HEK293 (cell line): ENCODE data around the gene POFUT2.

ENCODE experiments used
- CTCF ChIA-PET: fragments of 350-600 bp; formaldehyde crosslinking; extraction: SDS; loops from one replicate; lab custom pipeline; 2021; ENCODE audit warnings: antibody characterized with exemption; lab: Yijun Ruan, JAX
- POLR2A ChIA-PET: fragments of 300-600 bp; formaldehyde crosslinking; extraction: SDS; loops from one replicate; lab custom pipeline; 2020; ENCODE audit warnings: antibody characterized with exemption, inconsistent platforms; lab: Yijun Ruan, JAX
- H3K27ac ChIP-seq: fragments of 200-500 bp; sonication (Bioruptor generic); 2 replicates; pipeline ENCODE4 v1.5.1; 2014; ENCODE audit warnings: low read depth, low read length, control low read depth, inconsistent platforms; ENCODE audit errors: extremely low read depth
- H3K36me3 ChIP-seq, 2 experiments: fragments of 200-500 bp in 1 of 2; sonication (Bioruptor generic) in 1 of 2; 1 replicate in 1 of 2; 2 replicates in 1 of 2; pipeline ENCODE4 v1.5.1; 2014 to 2017; ENCODE audit warnings: inconsistent platforms in 2 of 2, low read length in 2 of 2; ENCODE audit not compliant: control insufficient read depth in 2 of 2, insufficient read depth in 1 of 2
- H3K4me1 ChIP-seq: fragments of 200-500 bp; sonication (Bioruptor generic); 2 replicates; pipeline ENCODE4 v1.5.1; 2014; ENCODE audit warnings: mild to moderate bottlenecking, low read length, inconsistent platforms; ENCODE audit not compliant: control insufficient read depth, insufficient read depth
- H3K4me3 ChIP-seq: 2 replicates; pipeline ENCODE4 v1.5.1; 2011; ENCODE audit warnings: low read depth, mild to moderate bottlenecking, control low read depth, low read length, moderate library complexity
- H3K9me3 ChIP-seq: fragments of 200-500 bp; sonication (Bioruptor generic); 2 replicates; pipeline ENCODE4 v1.5.1; 2014; ENCODE audit warnings: low read depth, low read length, inconsistent platforms; ENCODE audit not compliant: control insufficient read depth, insufficient read depth
- HOXA7 ChIP-seq: sonication (generic); formaldehyde crosslinking; IDR thresholded peaks from 2 replicates; pipeline ENCODE4 v1.8.1; 2022; ENCODE audit warnings: missing genetic modification reagents, borderline replicate concordance
- KLF10 ChIP-seq: fragments of 450-650 bp; IDR thresholded peaks from 2 replicates; pipeline ENCODE4 v1.5.1; 2018; ENCODE audit warnings: missing biosample characterization, mild to moderate bottlenecking, missing genetic modification characterization
- KLF16 ChIP-seq: fragments of 450-650 bp; formaldehyde crosslinking; IDR thresholded peaks from 2 replicates; pipeline ENCODE4 v1.5.1; 2017; ENCODE audit warnings: missing biosample characterization, missing genetic modification characterization
- OVOL3 ChIP-seq: fragments of 450-650 bp; formaldehyde crosslinking; IDR thresholded peaks from 2 replicates; pipeline ENCODE4 v1.5.1; 2016; ENCODE audit warnings: missing biosample characterization, missing genetic modification characterization
- SCRT2 ChIP-seq: fragments of 450-650 bp; formaldehyde crosslinking; IDR thresholded peaks from 2 replicates; pipeline ENCODE4 v1.5.1; 2016; ENCODE audit warnings: missing biosample characterization, missing genetic modification characterization
- SP2 ChIP-seq: fragments of 450-650 bp; formaldehyde crosslinking; IDR thresholded peaks from 2 replicates; pipeline ENCODE4 v1.5.1; 2016; ENCODE audit warnings: missing biosample characterization, missing genetic modification characterization
- ZBTB17 ChIP-seq: fragments of 450-650 bp; formaldehyde crosslinking; IDR thresholded peaks from 2 replicates; pipeline ENCODE4 v1.5.1; 2016; ENCODE audit warnings: missing biosample characterization, missing genetic modification characterization
- ZFP41 ChIP-seq: fragments of 450-650 bp; formaldehyde crosslinking; IDR thresholded peaks from 2 replicates; pipeline ENCODE4 v1.5.1; 2016; ENCODE audit warnings: missing biosample characterization, missing genetic modification characterization, borderline replicate concordance
- ZNF10 ChIP-seq: fragments of 450-650 bp; formaldehyde crosslinking; IDR thresholded peaks from 2 replicates; pipeline ENCODE4 v1.5.1; 2017; ENCODE audit warnings: missing biosample characterization, missing genetic modification characterization
- ZNF155 ChIP-seq: fragments of 450-650 bp; formaldehyde crosslinking; IDR thresholded peaks from 2 replicates; pipeline ENCODE4 v1.5.1; 2016; ENCODE audit warnings: missing biosample characterization, missing genetic modification characterization
- ZNF16 ChIP-seq: fragments of 450-650 bp; formaldehyde crosslinking; IDR thresholded peaks from 2 replicates; pipeline ENCODE4 v1.5.1; 2016; ENCODE audit warnings: low read depth, missing biosample characterization, missing genetic modification characterization
- ZNF354C ChIP-seq: fragments of 450-650 bp; formaldehyde crosslinking; IDR thresholded peaks from 2 replicates; pipeline ENCODE4 v1.5.1; 2016; ENCODE audit warnings: missing biosample characterization, missing genetic modification characterization, low read depth, borderline replicate concordance
- ZNF416 ChIP-seq: fragments of 450-650 bp; formaldehyde crosslinking; IDR thresholded peaks from 2 replicates; pipeline ENCODE4 v1.5.1; 2016; ENCODE audit warnings: missing biosample characterization, missing genetic modification characterization
- ZNF423 ChIP-seq: fragments of 450-650 bp; formaldehyde crosslinking; IDR thresholded peaks from 2 replicates; pipeline ENCODE4 v1.5.1; 2016; ENCODE audit warnings: missing biosample characterization, missing genetic modification characterization
- ZNF596 ChIP-seq: fragments of 450-650 bp; IDR thresholded peaks from 2 replicates; pipeline ENCODE4 v1.5.0; 2018; ENCODE audit warnings: missing biosample characterization, mild to moderate bottlenecking, missing genetic modification characterization, moderate library complexity
- ZNF610 ChIP-seq: fragments of 450-650 bp; formaldehyde crosslinking; IDR thresholded peaks from 2 replicates; pipeline ENCODE4 v1.5.1; 2016; ENCODE audit warnings: missing biosample characterization, missing genetic modification characterization, borderline replicate concordance
- ZNF677 ChIP-seq: fragments of 450-650 bp; IDR thresholded peaks from 2 replicates; pipeline ENCODE4 v1.5.0; 2018; ENCODE audit warnings: missing biosample characterization, mild to moderate bottlenecking, missing genetic modification characterization, moderate library complexity
- ZSCAN23 ChIP-seq: fragments of 450-650 bp; formaldehyde crosslinking; IDR thresholded peaks from 2 replicates; pipeline ENCODE4 v1.5.1; 2016; ENCODE audit warnings: missing biosample characterization, missing genetic modification characterization
- TF ChIP-seq, protein P1 (sequence below): fragments of 450-650 bp; formaldehyde crosslinking; IDR thresholded peaks from 2 replicates; pipeline ENCODE4 v1.5.1; 2017; ENCODE audit warnings: missing biosample characterization, missing genetic modification characterization
- TF ChIP-seq, protein P2 (sequence below): fragments of 450-650 bp; formaldehyde crosslinking; IDR thresholded peaks from 2 replicates; pipeline ENCODE4 v1.5.1; 2016; ENCODE audit warnings: missing biosample characterization, missing genetic modification characterization
- TF ChIP-seq, protein P3 (sequence below): fragments of 450-650 bp; IDR thresholded peaks from 2 replicates; pipeline ENCODE4 v1.5.1; 2018; ENCODE audit warnings: missing biosample characterization, mild to moderate bottlenecking, missing genetic modification characterization
- TF ChIP-seq, protein P4 (sequence below): fragments of 450-650 bp; formaldehyde crosslinking; IDR thresholded peaks from 2 replicates; pipeline ENCODE4 v1.5.1; 2016; ENCODE audit warnings: missing biosample characterization, missing genetic modification characterization
- TF ChIP-seq, protein P5 (sequence below): fragments of 450-650 bp; formaldehyde crosslinking; IDR thresholded peaks from 2 replicates; pipeline ENCODE4 v1.5.1; 2016; ENCODE audit warnings: missing biosample characterization, missing genetic modification characterization

Gene POFUT2

DNA sequence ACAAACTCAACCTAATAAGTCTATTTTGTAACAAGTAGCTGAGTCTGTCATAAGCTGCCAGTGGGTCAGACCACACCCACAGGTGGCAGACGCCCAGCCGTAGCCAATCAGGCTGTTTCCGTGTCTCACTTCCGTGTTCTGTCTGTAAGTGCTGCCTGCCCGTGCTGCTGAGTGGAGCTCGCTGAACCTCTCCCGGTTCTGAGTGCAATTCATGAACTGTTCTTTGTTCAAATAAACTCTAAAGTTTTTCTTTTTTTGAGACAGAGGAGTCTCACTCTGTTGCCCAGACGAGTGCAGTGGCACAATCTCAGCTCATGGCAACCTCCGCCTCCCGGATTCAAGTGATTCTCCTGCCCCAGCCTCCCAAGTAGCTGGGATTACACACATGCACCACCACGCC, 25.1 kb downstream of the POFUT2 start:
- Histone ChIP-seq H3K9me3 (no peaks in the 10 kb centered on the region), H3K4me1 (no peaks in the 10 kb centered on the region), H3K36me3 (peaks cover 0 to 45% of the 10 kb centered on the region in 2 experiments; a peak in 2 of 3 replicates), H3K4me3 (no peak overlapping the region), H3K27ac (no peak overlapping the region)
- POLR2A ChIA-PET, result interaction anchor here (0.6 to 1.1 kb wide), 2 partner anchors 25 to 760 kb away, joined by 3 read pairs; partner anchors contain the start of gene POFUT2
- TF ChIP-seq ZNF354C (tag by site-specific recombination) (no peak), ZNF16 (tag by site-specific recombination) (no peak), SCRT2 (tag by site-specific recombination) (0 out of 2 replicates have a peak, but pooled peaks have one; percentile 19), ZBTB17 (tag by site-specific recombination) (no peak), ZNF10 (tag by site-specific recombination) (no peak), ZNF610 (no peak)
- TF ChIP-seq, protein P1, sequence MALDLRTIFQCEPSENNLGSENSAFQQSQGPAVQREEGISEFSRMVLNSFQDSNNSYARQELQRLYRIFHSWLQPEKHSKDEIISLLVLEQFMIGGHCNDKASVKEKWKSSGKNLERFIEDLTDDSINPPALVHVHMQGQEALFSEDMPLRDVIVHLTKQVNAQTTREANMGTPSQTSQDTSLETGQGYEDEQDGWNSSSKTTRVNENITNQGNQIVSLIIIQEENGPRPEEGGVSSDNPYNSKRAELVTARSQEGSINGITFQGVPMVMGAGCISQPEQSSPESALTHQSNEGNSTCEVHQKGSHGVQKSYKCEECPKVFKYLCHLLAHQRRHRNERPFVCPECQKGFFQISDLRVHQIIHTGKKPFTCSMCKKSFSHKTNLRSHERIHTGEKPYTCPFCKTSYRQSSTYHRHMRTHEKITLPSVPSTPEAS (tag by site-specific recombination), result no peak
- CTCF ChIA-PET, result interaction anchor here (1.0 to 1.5 kb wide), 4 partner anchors 9 to 126 kb away, joined by 3 to 4 read pairs (median 4); no protein-coding TSS in a partner anchor

DNA sequence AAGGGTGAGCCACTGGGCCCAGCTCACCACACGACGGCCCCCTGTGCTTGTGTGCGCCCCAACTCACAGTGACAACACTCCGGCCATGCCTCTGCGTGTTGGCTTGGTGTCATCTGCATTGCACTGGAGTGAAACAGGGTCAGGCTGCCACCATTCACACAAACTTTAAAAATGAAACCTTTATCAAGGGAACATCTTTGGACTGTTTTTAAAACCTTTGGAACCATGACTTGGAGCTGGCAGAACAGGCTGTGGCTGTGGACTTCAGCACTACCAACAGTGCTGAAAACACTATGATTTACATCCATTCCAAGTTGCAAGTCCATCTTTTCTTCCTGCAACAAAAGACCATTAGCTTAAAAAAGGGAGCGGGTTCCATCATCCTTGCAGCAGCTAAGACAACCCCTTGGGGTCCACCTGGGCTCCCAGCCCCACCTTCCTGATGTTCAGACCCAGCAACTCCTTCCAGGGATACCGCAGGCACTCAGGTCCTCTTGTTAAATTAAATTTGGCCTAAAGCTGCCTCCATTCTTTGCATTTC, 25.6 kb downstream of the POFUT2 start:
- POLR2A ChIA-PET, result interaction anchor here (0.6 to 1.1 kb wide), 2 partner anchors 25 to 760 kb away, joined by 3 read pairs; partner anchors contain the start of gene POFUT2
- peaks cover 0 to 40% of the 10 kb centered on the region in 2 experiments; a peak in 2 of 3 replicates for H3K36me3 ChIP-seq
- no peaks in the 10 kb centered on the region for H3K9me3 ChIP-seq
- no peak overlapping the region for H3K27ac ChIP-seq
- H3K4me3 ChIP-seq, result no peak overlapping the region
- TF ChIP-seq HOXA7, result no peak
- TF ChIP-seq KLF10 (tag by site-specific recombination), result no peak
- TF ChIP-seq ZNF416 (tag by site-specific recombination), result no peak
- TF ChIP-seq ZSCAN23 (tag by site-specific recombination), result no peak
- TF ChIP-seq ZNF155 (tag by site-specific recombination), result no peak
- no peak for TF ChIP-seq OVOL3 (tag by site-specific recombination)
- TF ChIP-seq ZNF596 (tag by site-specific recombination), result no peak
- TF ChIP-seq, protein P2, sequence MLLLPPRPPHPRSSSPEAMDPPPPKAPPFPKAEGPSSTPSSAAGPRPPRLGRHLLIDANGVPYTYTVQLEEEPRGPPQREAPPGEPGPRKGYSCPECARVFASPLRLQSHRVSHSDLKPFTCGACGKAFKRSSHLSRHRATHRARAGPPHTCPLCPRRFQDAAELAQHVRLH, result no peak
- TF ChIP-seq KLF16 (tag by site-specific recombination), result no peak
- TF ChIP-seq ZNF677 (tag by site-specific recombination), result no peak
- TF ChIP-seq, protein P3, sequence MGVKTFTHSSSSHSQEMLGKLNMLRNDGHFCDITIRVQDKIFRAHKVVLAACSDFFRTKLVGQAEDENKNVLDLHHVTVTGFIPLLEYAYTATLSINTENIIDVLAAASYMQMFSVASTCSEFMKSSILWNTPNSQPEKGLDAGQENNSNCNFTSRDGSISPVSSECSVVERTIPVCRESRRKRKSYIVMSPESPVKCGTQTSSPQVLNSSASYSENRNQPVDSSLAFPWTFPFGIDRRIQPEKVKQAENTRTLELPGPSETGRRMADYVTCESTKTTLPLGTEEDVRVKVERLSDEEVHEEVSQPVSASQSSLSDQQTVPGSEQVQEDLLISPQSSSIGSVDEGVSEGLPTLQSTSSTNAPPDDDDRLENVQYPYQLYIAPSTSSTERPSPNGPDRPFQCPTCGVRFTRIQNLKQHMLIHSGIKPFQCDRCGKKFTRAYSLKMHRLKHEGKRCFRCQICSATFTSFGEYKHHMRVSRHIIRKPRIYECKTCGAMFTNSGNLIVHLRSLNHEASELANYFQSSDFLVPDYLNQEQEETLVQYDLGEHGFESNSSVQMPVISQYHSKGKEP (tag by site-specific recombination), result no peak
- TF ChIP-seq SP2, result no peak
- TF ChIP-seq, protein P4, sequence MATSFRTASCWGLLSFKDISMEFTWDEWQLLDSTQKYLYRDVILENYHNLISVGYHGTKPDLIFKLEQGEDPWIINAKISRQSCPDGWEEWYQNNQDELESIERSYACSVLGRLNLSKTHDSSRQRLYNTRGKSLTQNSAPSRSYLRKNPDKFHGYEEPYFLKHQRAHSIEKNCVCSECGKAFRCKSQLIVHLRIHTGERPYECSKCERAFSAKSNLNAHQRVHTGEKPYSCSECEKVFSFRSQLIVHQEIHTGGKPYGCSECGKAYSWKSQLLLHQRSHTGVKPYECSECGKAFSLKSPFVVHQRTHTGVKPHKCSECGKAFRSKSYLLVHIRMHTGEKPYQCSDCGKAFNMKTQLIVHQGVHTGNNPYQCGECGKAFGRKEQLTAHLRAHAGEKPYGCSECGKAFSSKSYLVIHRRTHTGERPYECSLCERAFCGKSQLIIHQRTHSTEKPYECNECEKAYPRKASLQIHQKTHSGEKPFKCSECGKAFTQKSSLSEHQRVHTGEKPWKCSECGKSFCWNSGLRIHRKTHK, result no peak
- TF ChIP-seq, protein P5, sequence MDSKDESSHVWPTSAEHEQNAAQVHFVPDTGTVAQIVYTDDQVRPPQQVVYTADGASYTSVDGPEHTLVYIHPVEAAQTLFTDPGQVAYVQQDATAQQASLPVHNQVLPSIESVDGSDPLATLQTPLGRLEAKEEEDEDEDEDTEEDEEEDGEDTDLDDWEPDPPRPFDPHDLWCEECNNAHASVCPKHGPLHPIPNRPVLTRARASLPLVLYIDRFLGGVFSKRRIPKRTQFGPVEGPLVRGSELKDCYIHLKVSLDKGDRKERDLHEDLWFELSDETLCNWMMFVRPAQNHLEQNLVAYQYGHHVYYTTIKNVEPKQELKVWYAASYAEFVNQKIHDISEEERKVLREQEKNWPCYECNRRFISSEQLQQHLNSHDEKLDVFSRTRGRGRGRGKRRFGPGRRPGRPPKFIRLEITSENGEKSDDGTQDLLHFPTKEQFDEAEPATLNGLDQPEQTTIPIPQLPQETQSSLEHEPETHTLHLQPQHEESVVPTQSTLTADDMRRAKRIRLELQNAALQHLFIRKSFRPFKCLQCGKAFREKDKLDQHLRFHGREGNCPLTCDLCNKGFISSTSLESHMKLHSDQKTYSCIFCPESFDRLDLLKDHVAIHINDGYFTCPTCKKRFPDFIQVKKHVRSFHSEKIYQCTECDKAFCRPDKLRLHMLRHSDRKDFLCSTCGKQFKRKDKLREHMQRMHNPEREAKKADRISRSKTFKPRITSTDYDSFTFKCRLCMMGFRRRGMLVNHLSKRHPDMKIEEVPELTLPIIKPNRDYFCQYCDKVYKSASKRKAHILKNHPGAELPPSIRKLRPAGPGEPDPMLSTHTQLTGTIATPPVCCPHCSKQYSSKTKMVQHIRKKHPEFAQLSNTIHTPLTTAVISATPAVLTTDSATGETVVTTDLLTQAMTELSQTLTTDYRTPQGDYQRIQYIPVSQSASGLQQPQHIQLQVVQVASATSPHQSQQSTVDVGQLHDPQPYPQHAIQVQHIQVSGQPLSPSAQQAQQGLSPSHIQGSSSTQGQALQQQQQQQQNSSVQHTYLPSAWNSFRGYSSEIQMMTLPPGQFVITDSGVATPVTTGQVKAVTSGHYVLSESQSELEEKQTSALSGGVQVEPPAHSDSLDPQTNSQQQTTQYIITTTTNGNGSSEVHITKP (tag by site-specific recombination), result no peak
- no peak for TF ChIP-seq ZNF423 (tag by site-specific recombination)
- TF ChIP-seq ZFP41 (tag by site-specific recombination), result no peak
- H3K4me1 ChIP-seq, result no peaks in the 10 kb centered on the region
- CTCF ChIA-PET, result interaction anchor here (1.0 to 1.5 kb wide), 4 partner anchors 9 to 125 kb away, joined by 3 to 4 read pairs (median 4); no protein-coding TSS in a partner anchor
